IPS DF 4.7 (cell line): ENCODE data around the gene SAPCD1.
"Not testable (repeated sequence)": the region's sequence is repeated elsewhere in the genome, so short reads cannot be mapped to it uniquely, and the experiment has no call there.

Source experiments
- DNase-seq: peaks from one replicate; pipeline ENCODE4 v3.0.0-alpha.2; 2013; ENCODE audit warnings: low spot score; ENCODE audit errors: extremely low read depth

SAPCD1 gene

GRCh38 chr6:31796993-31797385, 34.5 kb downstream of the SAPCD1 start:
- DNase-seq: no peak

DNA sequence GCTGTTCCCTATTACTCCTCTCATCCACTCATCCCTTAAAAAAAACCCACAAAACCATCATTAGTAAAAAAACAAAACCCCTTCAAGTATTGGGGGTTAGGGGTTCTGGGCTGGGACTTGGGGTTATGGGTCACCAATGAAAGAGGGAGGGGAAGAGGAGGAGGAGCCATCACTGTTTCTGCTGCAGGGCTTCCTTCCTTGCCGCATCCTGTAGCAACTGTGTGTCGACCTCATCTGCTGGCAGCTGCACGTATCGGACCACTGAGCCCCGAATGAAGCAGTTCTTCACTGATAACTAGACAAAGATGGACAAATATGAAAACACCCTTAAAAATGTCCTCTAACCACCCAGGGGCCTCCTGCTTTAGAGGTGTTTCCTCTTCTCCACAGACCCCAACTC, 35.1 kb downstream of the SAPCD1 start:
- no peak for DNase-seq

- DNase-seq: no peak
Observed at GRCh38 chr6:31799781-31800180, 37.3 kb downstream of the SAPCD1 start.

GRCh38 chr6:31801031-31801927, 38.8 kb downstream of the SAPCD1 start:
- not testable (repeated sequence) for DNase-seq

GRCh38 chr6:31805939-31806469, 43.5 kb downstream of the SAPCD1 start:
- DNase-seq: no peak

DNA sequence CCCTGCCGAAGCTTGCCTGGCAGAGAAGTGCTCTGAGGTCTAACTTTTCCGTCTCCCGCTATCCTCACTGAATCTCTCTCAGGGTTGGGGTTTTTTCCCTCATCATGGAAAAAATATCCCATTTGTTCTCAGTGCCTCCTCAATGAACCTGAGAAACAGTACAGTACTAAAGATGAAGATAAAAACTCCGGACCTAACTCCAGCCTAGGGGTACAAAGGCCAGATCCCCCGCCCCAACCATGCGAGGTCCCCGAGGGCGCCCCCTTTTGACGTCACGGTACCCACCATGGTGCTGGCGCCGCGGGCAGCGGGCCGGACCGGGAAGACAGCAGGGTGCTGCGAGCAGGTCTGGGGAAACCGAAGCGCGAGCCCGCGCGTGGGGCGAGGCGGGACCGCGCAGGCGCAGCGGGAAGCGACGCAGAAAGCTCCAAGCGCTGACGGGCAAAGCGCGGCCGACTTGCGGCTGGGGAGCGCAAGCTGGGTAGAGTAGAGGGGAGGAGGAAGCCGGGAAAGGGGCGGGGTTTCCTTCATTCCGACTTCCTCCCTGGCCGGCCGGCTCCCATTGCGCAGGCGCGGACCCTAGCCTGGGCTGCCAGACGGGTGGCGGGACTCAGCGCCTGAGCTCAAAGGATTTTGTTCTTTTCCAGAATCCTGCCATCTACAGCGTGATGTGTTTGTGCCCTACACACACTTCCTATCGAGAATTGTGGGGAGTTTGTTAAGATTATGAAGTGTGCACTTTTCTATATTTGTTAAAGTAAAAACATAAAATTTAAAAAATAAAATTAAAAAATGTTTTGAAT, 44.2 kb downstream of the SAPCD1 start, which contains the start of gene LSM2:
LSM2 (minus strand) TSS at position 497 of the 803 bp plus-strand sequence; CDS start at position 288, 209 bp downstream.
- DNase-seq: no peak

DNA sequence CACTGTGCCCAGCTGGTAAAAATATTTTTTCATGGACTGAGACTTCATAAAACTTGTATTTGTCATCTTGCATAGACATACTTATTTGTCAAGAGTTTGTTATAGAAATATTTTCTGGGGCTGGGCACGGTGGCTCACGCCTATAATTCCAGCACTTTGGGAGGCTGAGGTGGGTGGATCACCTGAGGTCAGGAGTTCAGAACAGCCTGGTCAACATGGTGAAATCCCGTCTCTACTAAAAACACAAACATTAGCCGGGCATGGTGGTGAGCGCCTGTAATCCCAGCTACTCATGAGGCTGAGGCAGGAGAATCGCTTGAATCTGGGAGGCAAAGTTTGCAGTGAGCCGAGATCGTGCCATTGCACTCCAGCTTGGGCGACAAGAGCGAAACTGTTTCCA, 46.1 kb downstream of the SAPCD1 start:
- not testable (repeated sequence) for DNase-seq

DNA sequence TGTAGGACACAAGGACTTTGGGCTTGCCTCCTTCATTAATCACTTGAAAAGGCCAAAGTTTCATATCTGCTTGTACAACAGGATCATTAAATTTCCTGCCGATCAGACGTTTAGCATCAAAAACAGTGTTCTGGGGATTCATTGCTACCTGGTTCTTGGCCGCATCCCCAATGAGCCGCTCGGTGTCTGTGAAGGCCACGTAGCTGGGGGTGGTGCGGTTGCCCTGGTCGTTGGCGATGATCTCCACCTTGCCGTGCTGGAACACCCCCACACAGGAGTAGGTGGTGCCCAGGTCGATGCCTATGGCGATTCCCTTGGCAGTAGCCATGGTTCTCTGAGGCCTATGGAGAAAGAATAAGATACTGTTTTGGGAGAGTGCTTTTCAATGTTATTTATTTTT, 49.2 kb downstream of the SAPCD1 start:
- DNase-seq: no peak

- no peak for DNase-seq
Observed at GRCh38 chr6:31813465-31813849, 51.0 kb downstream of the SAPCD1 start.
